Left renal cortex interstitium (tissue), 4 donors: ENCODE data around the gene RPUSD3. TPM values are rescaled to one million over a fixed set of nuclear protein-coding genes. Genes with fewer than 3 reads are reported as not detected.
"Not testable (repeated sequence)": the region's sequence is repeated elsewhere in the genome, so short reads cannot be mapped to it uniquely, and the experiment has no call there.

Experiments
- DNase-seq, 4 donors: peaks; one replicate each; pipeline ENCODE4 v3.0.0-alpha.2; 2013; ENCODE audit warnings: low read depth in 4 of 4, low spot score in 2 of 4, missing footprints in 1 of 4
- polyA plus RNA-seq, 4 donors: library from polyadenylated mRNA; unstranded; fragments of 120-200 nt; gene quantifications; one replicate each; pipeline ENCODE4 v1.2.1, GENCODE V29; 2013; ENCODE audit not compliant: insufficient read length in 4 of 4

Gene RPUSD3
- polyA plus RNA-seq, 4 donors: 28.5 to 43.9 (median 36.5) TPM

- DNase-seq: no peak
These were observed 22.8 kb upstream of the RPUSD3 start for GRCh38 chr3:9866639-9867038.

DNA sequence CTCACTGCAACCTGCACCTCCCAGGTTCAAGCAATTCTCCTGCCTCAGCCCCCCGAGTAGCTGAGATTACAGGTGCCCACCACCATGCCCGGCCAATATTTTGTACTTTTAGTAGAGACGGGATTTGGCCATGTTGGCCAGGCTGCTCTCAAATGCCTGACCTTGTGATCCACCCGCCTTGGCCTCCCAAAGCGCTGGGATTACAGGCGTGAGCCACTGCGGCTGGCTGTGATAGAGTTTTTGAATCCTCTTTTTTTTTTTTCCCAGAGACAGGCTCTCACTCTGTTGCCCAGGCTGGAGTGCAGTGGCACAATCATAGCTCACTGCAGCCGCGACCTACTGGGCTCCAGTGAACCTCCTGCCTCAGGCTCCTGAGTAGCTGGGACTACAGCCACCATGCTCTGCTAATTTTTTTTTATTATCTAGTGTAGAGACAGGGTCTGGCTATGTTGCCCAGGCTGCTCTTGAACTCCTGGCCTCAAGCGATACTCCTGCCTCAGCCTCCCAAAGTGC lies 21.4 kb upstream of the RPUSD3 start:
- DNase-seq: not testable (repeated sequence)

GRCh38 chr3:9864200-9864927 lies 20.6 kb upstream of the RPUSD3 start:
- DNase-seq: peak in 1 of 4 donors; percentile 42

GRCh38 chr3:9863058-9863772 lies 19.4 kb upstream of the RPUSD3 start:
- DNase-seq: no peak

DNA sequence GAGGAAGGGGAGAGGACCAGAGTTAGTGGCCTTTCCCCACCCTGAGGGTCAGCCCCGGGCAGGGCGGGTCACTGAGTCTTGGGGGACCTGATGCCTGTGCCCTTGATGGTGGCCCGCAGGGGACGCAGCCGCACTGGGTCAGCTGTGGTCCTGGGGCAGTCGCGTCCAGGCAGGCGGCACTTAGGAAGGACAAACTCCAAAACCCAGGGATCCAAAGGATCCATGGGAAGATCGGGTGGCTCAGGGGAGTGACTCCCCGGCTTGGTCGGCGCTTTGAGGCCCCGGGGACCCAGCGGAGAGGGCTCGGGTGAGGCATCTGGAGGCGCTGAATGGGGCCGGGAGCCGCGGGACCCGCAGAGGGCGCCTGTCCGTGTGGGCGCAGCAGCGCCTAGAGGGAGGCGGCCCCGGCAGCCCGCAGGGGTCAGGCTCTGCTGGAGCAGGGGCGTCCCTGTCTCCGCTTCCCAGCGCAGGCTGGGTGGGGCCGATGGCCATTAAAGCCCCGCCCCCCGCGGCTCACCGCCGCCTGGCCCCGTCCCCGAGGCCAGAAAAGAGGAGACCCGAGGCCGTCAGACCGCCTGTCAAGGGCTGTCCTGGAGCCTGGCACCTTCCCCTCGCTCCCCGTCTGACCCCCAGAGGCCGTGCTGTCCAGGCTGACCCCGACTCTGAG lies 18.7 kb upstream of the RPUSD3 start:
- DNase-seq: peak in 1 of 4 donors; percentile 19

DNA sequence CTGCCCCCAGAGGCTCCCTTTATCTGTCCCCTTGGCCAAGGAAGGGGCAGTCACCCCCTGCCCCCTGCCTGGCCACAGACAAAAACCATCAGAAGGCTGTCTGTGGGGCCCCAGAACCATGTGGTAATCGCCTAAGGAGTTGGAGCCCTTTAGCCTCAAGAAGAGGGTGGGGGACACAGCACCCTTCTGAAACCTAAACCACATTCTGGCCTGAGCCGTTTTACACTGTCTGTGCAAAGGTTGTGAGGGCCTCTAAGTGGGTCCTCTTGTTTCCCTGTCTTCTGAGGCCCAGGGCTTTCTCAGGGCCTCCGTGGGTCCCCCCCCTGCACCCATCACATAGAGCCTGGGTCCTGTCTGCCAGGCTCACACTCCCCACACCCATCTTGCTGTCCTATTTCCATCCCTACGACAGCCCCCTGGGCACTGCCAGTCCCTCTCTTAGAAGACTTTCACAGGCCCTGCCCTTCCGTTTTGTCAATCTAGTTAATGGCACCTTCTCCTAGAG lies 17.9 kb upstream of the RPUSD3 start:
- DNase-seq: no peak

DNA sequence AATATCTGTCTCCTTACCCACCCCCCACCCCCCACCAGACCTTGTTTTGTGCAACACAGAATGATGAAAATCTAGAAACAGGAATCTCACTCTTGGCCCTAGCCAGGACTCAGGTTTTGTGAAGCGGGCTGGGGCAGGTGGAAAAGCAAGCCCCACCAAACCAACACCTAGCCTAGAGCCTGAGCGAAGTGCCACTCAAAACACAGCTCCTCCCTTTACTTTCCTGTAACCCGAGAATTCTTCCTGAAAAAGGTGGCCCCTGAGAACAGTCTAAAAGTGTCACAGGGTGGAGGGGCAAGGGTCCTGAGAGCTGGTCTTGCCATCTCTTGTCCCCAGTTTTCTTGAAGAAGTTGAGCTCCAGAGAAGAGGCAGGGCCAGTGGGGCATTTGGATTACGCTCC lies 17.4 kb upstream of the RPUSD3 start:
- no peak for DNase-seq

GRCh38 chr3:9859530-9860025 lies 15.8 kb upstream of the RPUSD3 start:
- DNase-seq: no peak

DNA sequence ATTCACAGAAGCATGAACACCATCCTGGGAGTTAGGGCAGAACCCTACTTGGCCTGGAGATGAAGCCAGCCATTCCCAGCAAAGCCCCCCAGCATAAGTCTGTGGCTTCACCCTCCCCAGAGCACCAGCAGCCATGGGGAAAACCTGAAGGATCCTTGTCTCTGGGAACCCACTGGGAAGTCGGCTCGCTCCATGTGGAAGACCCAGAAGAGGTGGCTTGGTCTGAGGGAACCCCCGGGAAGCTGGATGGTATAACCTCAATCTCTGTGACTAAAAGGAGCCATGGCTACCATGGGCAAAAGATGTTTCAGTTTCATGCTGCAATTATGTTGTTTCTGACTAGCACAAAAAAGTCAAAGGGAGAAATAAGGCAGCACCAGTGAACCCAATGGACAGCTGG lies 11.8 kb upstream of the RPUSD3 start:
- no peak for DNase-seq

- DNase-seq: not testable (repeated sequence)
These were observed 10.6 kb upstream of the RPUSD3 start for GRCh38 chr3:9854291-9854940.

- no peak for DNase-seq
These were observed 8.7 kb upstream of the RPUSD3 start for GRCh38 chr3:9852528-9852927.

- DNase-seq: not testable (repeated sequence)
These were observed 8.1 kb upstream of the RPUSD3 start for GRCh38 chr3:9851926-9852325.

DNA sequence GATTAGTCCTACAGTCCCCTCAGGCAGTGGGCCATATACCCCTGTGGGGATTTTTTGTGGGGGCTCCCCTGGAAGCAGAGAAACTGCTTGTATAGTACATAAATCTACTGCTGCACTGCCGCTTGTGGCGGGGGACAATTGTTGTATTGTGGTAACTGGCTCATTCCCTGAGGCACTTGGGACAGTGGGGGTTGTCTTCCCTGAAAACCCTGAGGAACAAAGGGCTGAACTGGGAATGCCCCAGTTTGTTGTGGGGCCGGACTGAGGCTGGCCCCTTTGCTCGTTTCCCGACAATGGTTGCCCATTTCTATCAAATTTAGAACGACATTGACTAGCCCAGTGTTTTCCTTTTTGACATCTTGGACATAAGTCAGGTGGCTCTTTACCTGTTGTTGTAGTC lies 7.6 kb upstream of the RPUSD3 start:
- DNase-seq: not testable (repeated sequence)

GRCh38 chr3:9848860-9849259 lies 5.1 kb upstream of the RPUSD3 start:
- DNase-seq: not testable (repeated sequence)

- DNase-seq: not testable (repeated sequence)
These were observed 4.1 kb upstream of the RPUSD3 start for GRCh38 chr3:9847870-9848269.

DNA sequence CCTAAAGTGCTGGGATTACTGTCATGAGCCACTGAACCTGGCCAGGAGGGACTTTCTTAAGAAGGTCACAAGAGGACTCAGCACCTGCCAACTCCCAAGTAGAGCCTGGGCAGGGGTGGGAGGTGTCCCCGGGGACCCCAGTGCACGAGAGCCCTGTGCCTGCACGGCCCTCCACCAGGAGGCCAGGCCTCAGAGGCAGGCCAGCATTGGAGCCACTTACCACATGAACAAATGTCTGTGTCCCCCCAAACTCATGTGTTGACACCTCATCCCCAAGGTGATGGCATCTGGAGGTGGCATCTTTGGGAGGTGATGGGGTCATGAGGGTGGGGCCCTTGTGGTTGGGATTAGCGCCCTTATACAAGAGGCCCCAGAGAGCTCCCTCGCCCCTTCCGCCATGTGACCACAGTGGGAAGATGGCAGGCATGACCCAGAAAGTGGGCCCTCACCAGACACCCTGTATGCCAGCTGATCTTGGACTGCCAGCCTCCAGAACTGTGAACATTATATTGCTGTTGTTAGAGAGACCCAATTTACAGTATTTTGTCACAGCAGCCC lies 3.2 kb upstream of the RPUSD3 start:
- no peak for DNase-seq

DNA sequence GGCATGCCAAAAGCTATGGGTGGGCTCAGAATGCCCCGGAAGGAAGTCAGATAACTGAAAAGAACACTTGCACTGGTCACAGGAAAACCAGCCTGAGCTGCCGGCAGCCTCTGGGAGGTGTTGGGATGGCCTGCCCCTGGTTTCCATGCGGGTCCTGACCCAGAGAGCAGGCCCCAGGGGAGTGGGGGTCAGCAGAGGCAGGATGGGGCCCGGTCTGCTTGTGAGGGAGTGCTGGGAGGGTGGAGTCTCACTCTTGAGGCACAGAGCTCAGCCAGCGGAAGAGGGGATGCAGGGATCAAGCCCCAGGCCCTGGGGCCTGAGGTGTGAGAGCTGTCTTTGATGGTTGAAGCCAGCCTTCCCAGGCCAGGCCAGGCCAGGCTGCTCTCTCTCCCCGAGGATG lies 2.4 kb upstream of the RPUSD3 start:
- DNase-seq: no peak

- DNase-seq: no peak
These were observed 2.8 kb downstream of the RPUSD3 start for GRCh38 chr3:9841015-9841414.

DNA sequence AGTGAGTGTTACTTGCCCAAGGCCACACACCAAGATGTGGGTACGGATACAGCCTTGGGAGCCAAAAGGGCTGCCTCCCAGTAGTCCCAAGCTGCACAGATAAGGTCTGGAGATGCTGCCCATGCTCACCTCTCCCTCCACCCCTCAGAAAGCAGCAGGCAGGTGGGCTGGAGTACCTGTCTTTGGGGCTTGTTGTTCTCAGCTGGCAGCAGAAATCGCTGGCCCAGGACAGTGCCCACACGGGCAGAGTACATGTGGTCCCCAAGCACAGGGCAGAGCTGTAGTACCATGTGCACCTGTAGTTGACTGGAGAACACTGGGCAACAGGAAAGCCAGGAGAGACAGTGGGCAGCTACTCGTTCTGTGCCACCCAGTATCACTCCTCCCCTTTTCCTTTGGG lies 5.0 kb downstream of the RPUSD3 start:
- DNase-seq: no peak
